Measurements from ENCODE around the gene PRM2.

PRM2 gene

GRCh38 chr16:11242658-11243057 is 33.6 kb downstream of the PRM2 start:
- no peak for DNase-seq

GRCh38 chr16:11241480-11242204 is 34.6 kb downstream of the PRM2 start:
- no peak for DNase-seq

- DNase-seq = no peak
These were observed 35.4 kb downstream of the PRM2 start for GRCh38 chr16:11240636-11241473.

GRCh38 chr16:11239644-11240632 is 36.3 kb downstream of the PRM2 start:
- DNase-seq = no peak

- no peak for DNase-seq
These were observed 37.7 kb downstream of the PRM2 start for GRCh38 chr16:11238272-11239202.

- DNase-seq = no peak
These were observed 39.6 kb downstream of the PRM2 start for GRCh38 chr16:11236461-11237254.

GRCh38 chr16:11235703-11235991 is 40.6 kb downstream of the PRM2 start:
- no peak for DNase-seq

- DNase-seq = no peak
These were observed 41.2 kb downstream of the PRM2 start for GRCh38 chr16:11234884-11235702.

- peak; percentile 80 to 84 for DNase-seq
These were observed 42.4 kb downstream of the PRM2 start for GRCh38 chr16:11233727-11234376.

- peak; percentile 85 to 91 for DNase-seq
These were observed 43.2 kb downstream of the PRM2 start for GRCh38 chr16:11232852-11233726.

GRCh38 chr16:11232302-11232851 is 43.9 kb downstream of the PRM2 start:
- no peak for DNase-seq

- DNase-seq = no peak
These were observed 44.8 kb downstream of the PRM2 start for GRCh38 chr16:11231367-11231970.

GRCh38 chr16:11229906-11230305 is 46.4 kb downstream of the PRM2 start:
- DNase-seq = no peak

GRCh38 chr16:11229432-11229831 is 46.8 kb downstream of the PRM2 start:
- no peak for DNase-seq

- no peak for DNase-seq
These were observed 50.4 kb downstream of the PRM2 start for GRCh38 chr16:11225677-11226549.
